Ascending aorta (tissue), 2 donors: ENCODE data around the gene KCNIP4. TPM values are rescaled to one million over a fixed set of nuclear protein-coding genes. Genes with fewer than 3 reads are reported as not detected.

ENCODE experiments used
- DNase-seq, 2 donors: peaks; one replicate each; pipeline ENCODE4 v3.0.0-alpha.2; 2019; ENCODE audit warnings: low spot score in 2 of 2
- H3K27ac ChIP-seq, 2 donors: fragments of 200-600 bp; sonication (generic); one replicate each; pipeline ENCODE4 v1.5.1; 2016 to 2017; ENCODE audit warnings: mild to moderate bottlenecking in 1 of 2
- H3K27me3 ChIP-seq: fragments of 200-600 bp; sonication (generic); one replicate; pipeline ENCODE4 v1.5.1; 2017
- H3K36me3 ChIP-seq, 2 donors: fragments of 200-600 bp; sonication (generic); one replicate each; pipeline ENCODE4 v1.5.1; 2016
- H3K4me1 ChIP-seq, 2 donors: fragments of 200-600 bp; sonication (generic); one replicate each; pipeline ENCODE4 v1.5.1; 2016 to 2017; ENCODE audit warnings: mild to moderate bottlenecking in 1 of 2
- H3K4me3 ChIP-seq, 2 donors: fragments of 200-600 bp; sonication (generic); one replicate each; pipeline ENCODE4 v1.5.1; 2016 to 2017; ENCODE audit warnings: mild to moderate bottlenecking in 1 of 2
- H3K9me3 ChIP-seq, 2 donors: fragments of 200-600 bp; sonication (generic); one replicate each; pipeline ENCODE4 v1.5.1; 2016
- CTCF ChIP-seq, 3 experiments: fragments of 200-600 bp in 2 of 3; fragments of 450-650 bp in 1 of 3; sonication (generic) in 2 of 3; IDR thresholded peaks; one replicate each; pipeline ENCODE4 v1.5.1; 2016 to 2019; ENCODE audit warnings: antibody characterized with exemption in 3 of 3, mild to moderate bottlenecking in 1 of 3, moderate library complexity in 1 of 3
- intact Hi-C: fragments of 100-400 bp; cut with DNase I; formaldehyde crosslinking; loops from one replicate; pipeline ENCODE4 v1.15.1; 2023
- total RNA-seq: library from RNA; depleted of rRNA; stranded (reverse); fragments of >200 nt; gene quantifications from one replicate; pipeline ENCODE4 v1.1.0, GENCODE V29; 2016

KCNIP4 gene
- total RNA-seq, 1 donor from 2014 or later = not detected

- H3K36me3 ChIP-seq = no peaks in the 10 kb centered on the region
- H3K27me3 ChIP-seq = no peaks in the 10 kb centered on the region
- no peak for DNase-seq
- H3K4me1 ChIP-seq = no peaks in the 10 kb centered on the region
- intact Hi-C loops = no loop called here
- no peak overlapping the region for H3K4me3 ChIP-seq
- TF ChIP-seq CTCF (IDR thresholded peaks at IDR 0.05) = no peak
- H3K27ac ChIP-seq = no peak overlapping the region
- H3K9me3 ChIP-seq = no peaks in the 10 kb centered on the region
Measured at GRCh38 chr4:21735866-21736265, 212.7 kb downstream of the KCNIP4 start.

GRCh38 chr4:21733894-21734630 lies 214.5 kb downstream of the KCNIP4 start:
- intact Hi-C loops = no loop called here
- no peak for DNase-seq
- Histone ChIP-seq H3K27ac (no peak overlapping the region), H3K9me3 (no peaks in the 10 kb centered on the region), H3K27me3 (no peaks in the 10 kb centered on the region), H3K4me3 (no peak overlapping the region), H3K4me1 (no peaks in the 10 kb centered on the region), H3K36me3 (no peaks in the 10 kb centered on the region)
- no peak for TF ChIP-seq CTCF (IDR thresholded peaks at IDR 0.05)

- intact Hi-C loops = no loop called here
- Histone ChIP-seq H3K4me1 (no peaks in the 10 kb centered on the region), H3K4me3 (no peak overlapping the region), H3K36me3 (no peaks in the 10 kb centered on the region), H3K27me3 (no peaks in the 10 kb centered on the region), H3K27ac (no peak overlapping the region), H3K9me3 (no peaks in the 10 kb centered on the region)
- no peak for DNase-seq
- TF ChIP-seq CTCF (IDR thresholded peaks at IDR 0.05) = no peak
Measured at GRCh38 chr4:21728304-21728703, 220.3 kb downstream of the KCNIP4 start.

GRCh38 chr4:21726255-21726815 lies 222.2 kb downstream of the KCNIP4 start:
- Histone ChIP-seq H3K4me3 (no peak overlapping the region), H3K27me3 (no peaks in the 10 kb centered on the region), H3K36me3 (no peaks in the 10 kb centered on the region), H3K27ac (no peak overlapping the region), H3K4me1 (no peaks in the 10 kb centered on the region), H3K9me3 (no peaks in the 10 kb centered on the region)
- DNase-seq = no peak
- no peak for TF ChIP-seq CTCF (IDR thresholded peaks at IDR 0.05)
- intact Hi-C loops = no loop called here

- TF ChIP-seq CTCF (IDR thresholded peaks at IDR 0.05) = no peak
- no peak for DNase-seq
- no peaks in the 10 kb centered on the region for H3K9me3 ChIP-seq
- H3K27me3 ChIP-seq = no peaks in the 10 kb centered on the region
- no peak overlapping the region for H3K4me3 ChIP-seq
- H3K4me1 ChIP-seq = no peaks in the 10 kb centered on the region
- intact Hi-C loops = no loop called here
- no peak overlapping the region for H3K27ac ChIP-seq
- no peaks in the 10 kb centered on the region for H3K36me3 ChIP-seq
Measured at GRCh38 chr4:21722157-21722839, 226.3 kb downstream of the KCNIP4 start.
